ENCODE data around the gene KRT72.

Gene KRT72

DNA sequence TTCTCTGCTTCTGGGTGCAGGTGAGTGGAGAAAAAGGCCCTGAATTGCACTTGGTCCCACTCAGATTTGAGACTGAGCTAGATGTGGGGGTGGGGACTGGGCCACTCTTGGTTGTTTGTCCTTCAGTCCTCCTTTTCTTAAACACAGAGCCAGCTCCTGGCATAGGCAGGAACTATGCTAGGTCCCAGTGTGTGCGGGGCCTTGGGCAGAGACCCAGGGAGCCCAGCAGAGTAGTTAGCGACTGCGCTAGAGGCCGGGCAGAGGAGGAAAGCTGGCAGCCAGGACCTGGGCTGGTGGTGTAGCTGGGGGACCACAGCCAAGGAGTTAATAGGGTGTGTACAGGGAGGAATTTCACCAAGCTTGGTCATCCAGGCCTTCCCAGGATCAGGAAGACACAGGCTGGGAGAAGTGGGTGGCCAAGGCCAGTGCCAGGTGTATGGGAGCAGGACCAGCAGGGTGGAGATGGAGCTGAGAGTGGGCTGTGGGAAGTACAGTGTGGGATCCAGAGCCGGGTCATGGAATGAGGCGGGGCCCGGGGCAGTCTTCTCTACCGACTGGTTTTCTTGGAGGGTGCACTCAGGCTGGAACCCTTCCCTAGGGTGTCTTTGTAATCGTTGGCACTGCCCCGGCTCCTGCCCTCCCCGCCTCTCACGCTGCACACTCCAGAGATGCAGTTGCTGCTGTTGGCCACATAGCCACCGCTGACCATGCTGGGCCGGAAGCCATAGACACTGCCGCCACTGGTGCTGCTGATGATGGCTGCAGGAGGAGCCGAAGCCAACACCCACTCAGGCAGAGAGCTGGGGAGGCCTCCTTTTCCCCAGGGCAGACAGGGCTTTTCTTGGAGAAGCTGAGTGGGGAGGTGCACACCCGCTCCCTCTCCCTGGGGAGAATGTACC, 57.0 kb downstream of the KRT72 start:
- DNase-seq (ENCODE audit: low read depth in 1 of 2, low spot score in 1 of 2) = no peak

DNA sequence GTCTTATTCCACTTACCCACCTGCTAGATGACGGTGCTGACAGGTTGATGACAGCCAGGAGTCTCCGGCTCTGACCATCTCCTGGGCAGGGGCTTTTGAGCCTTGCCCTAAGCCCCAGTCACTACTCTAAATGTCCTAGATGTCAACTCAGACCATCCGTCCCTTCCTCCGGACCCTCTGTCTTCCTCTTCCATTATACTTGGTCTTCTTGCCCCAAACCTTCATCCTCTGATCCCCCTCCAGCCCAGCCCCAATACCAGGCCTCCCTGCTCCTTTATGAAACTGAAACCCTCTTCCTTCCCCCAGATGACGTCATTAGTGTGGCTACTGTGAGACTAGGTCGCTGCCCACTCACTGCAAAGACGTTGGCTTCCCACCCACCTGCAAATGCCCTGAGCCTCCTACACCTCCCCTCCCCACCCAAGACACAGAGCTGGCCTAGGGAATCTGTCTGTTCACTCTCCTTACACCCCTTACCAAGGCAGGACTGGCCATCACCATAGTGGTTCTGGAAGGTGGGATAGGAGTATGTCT, 58.4 kb downstream of the KRT72 start:
- no peak for DNase-seq (ENCODE audit: low read depth in 1 of 2, low spot score in 1 of 2)

DNA sequence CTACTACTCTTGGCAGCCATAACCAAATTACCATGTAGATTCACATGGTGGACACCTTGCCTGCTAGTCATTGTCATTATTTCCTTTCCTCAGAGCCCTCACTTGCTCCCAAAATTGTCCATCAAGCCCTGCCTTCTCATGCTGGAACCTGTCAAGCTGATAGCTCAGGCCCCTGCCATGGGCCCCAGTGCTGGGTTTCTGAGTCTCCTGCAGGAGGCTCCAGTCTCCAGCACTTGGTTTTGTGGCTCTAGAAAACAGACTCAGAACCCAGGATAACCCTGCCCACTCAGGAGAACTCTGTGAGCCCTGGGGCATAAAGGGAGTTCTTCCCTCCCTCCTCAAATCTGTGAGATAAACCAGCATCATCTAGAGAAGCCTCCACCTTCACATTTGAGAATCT, 59.1 kb downstream of the KRT72 start:
- DNase-seq (ENCODE audit: low read depth in 1 of 2, low spot score in 1 of 2) = no peak

GRCh38 chr12:52541709-52542108, 59.6 kb downstream of the KRT72 start:
- no peak for DNase-seq (ENCODE audit: low read depth in 1 of 2, low spot score in 1 of 2)

DNA sequence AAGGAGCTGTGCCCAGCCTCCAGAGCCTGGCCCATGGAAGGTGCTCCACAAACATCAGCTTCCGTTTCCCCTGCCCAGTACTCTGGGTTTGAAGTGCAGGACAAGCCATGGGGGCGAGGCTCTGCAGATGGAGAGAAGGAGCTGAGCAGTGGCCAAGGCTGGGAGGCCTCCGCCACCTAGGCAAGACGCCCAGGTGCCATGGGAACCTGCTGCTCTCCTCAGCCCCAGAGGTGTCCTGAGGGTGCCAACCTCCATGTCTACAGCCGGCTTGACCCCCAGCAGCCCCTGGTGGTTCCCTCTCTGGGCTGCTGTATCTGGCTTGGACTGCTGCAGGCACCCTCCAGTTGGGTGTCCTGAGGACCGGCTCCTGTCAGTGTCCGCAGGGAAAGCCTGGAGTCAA, 60.7 kb downstream of the KRT72 start:
- no peak for DNase-seq (ENCODE audit: low read depth in 1 of 2, low spot score in 1 of 2)

GRCh38 chr12:52539821-52540173, 61.5 kb downstream of the KRT72 start:
- no peak for DNase-seq (ENCODE audit: low read depth in 1 of 2, low spot score in 1 of 2)

- DNase-seq (ENCODE audit: low read depth in 1 of 2, low spot score in 1 of 2) = no peak
Observed at GRCh38 chr12:52539083-52539820, 62.0 kb downstream of the KRT72 start.

- DNase-seq (ENCODE audit: low read depth in 1 of 2, low spot score in 1 of 2) = no peak
Observed at GRCh38 chr12:52537101-52537500, 64.2 kb downstream of the KRT72 start.

Measured in activated T-helper 1 cell treated with anti-CD3 and anti-CD28 coated beads, Interleukin-2, amount 50 U/mL, for 16 hours (primary cell).